GM18907 (cell line): ENCODE measurements around the gene KCNH2.
A peak's percentile ranks its signal among the peaks of the same experiment; 100 is the strongest.

Experiments used
- ATAC-seq: cut with Tn5 transposase; IDR thresholded peaks from one replicate; pipeline ENCODE4 v1.9.1; 2021; ENCODE audit warnings: mild to moderate bottlenecking, moderate library complexity; ENCODE audit not compliant: unreplicated experiment

The KCNH2 gene

DNA sequence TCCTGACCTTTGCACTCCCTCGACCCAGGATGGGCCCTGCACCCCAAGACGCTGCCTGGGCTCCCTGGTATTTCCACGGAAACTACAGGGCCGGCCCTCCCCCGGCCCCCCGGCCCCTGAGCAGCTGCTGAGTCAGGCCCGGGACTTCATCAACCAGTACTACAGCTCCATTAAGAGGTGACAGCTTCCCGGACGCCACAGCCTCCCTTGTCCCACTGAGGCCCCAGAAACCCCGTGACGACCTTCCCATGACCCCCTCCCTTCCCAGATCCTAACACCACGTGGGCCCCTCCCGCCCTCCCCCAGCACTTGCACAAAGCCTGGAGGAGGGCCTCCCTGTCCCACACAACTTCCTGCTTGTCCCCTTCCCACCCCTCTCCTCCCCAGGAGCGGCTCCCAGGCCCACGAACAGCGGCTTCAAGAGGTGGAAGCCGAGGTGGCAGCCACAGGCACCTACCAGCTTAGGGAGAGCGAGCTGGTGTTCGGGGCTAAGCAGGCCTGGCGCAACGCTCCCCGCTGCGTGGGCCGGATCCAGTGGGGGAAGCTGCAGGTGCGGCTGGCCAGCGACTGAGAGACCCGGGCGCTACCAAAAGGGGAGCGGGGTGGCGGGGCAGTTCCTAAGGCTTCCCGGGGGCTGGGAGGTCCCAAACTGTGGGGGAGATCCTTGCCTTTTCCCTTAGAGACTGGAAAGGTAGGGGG, 18.4 kb upstream of the KCNH2 start:
- ATAC-seq: no peak

DNA sequence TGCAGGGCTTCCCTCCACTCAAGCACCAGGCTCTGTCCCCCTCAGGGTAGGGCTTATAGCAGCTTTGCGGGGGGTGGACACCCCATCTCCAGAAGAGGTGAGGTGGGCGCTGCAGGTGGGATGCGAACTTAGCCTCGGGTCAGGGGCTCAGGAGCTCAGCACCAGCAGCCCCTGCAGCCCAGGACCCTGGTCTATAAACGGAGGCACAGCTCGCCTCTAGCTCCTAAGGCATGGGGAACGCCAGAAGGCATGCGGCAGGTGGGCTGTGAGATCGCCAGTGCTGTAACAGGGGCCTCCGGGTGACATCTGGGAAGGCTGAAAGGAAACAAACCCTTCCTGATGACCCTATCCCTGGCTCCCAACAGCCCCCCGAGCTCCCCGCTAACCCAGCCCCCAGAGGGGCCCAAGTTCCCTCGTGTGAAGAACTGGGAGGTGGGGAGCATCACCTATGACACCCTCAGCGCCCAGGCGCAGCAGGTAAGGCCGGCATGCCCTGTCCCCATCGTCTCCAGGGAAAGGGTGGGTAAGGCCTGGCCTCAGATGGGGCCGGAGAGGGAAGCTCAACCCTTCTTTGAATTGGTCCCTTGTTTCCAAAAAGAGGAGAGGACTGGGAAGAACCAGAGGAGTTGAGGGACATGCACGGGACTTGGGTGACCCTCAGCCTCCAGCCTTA, 16.9 kb upstream of the KCNH2 start:
- ATAC-seq: no peak

DNA sequence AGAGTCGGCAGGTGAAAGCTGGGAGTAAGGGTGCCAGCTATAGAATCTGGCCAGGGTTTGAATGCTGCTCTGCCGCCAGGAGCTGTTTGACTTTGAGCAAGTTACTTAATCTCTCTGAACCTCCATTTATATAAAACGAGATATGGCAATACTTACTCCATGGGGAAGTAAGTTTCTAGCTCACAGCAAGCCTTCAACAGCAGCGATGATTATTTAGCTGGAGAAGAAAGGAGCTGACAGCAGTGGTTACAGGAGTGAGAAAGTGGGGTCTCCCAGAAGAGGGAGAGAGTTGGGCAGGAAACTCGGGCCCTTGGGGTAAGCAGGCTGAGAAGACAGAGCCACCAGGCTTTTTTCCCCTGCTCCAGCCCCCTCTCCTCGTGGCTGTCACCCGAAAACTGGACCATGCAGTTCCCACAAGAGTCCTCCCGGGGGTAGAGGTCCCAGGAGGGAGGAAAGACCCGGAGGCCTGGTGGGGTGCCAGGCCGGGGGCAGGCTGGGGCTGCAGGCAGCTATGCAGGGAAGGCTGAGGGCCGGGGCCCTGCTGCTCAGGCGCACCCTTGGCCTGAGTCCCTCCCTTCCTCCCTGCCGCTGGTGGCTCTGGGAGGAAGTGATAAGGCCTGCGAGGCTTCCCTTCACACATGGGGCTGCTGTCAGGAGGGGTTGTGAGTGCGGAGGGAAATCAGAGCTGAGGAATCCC, 16.2 kb upstream of the KCNH2 start:
- no peak for ATAC-seq

DNA sequence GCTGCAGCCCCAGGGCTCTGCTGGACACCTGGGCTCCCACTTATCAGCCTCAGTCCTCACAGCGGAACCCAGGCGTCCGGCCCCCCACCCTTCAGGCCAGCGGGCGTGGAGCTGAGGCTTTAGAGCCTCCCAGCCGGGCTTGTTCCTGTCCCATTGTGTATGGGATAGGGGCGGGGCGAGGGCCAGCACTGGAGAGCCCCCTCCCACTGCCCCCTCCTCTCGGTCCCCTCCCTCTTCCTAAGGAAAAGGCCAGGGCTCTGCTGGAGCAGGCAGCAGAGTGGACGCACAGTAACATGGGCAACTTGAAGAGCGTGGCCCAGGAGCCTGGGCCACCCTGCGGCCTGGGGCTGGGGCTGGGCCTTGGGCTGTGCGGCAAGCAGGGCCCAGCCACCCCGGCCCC, 15.4 kb upstream of the KCNH2 start:
- ATAC-seq: no peak

DNA sequence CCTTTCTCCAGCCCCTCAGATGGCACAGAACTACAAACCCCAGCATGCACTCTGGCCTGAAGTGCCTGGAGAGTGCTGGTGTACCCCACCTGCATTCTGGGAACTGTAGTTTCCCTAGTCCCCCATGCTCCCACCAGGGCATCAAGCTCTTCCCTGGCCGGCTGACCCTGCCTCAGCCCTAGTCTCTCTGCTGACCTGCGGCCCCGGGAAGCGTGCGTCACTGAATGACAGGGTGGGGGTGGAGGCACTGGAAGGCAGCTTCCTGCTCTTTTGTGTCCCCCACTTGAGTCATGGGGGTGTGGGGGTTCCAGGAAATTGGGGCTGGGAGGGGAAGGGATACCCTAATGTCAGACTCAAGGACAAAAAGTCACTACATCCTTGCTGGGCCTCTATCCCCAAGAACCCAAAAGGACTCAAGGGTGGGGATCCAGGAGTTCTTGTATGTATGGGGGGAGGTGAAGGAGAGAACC, 14.7 kb upstream of the KCNH2 start:
- peak; percentile 68 for ATAC-seq

DNA sequence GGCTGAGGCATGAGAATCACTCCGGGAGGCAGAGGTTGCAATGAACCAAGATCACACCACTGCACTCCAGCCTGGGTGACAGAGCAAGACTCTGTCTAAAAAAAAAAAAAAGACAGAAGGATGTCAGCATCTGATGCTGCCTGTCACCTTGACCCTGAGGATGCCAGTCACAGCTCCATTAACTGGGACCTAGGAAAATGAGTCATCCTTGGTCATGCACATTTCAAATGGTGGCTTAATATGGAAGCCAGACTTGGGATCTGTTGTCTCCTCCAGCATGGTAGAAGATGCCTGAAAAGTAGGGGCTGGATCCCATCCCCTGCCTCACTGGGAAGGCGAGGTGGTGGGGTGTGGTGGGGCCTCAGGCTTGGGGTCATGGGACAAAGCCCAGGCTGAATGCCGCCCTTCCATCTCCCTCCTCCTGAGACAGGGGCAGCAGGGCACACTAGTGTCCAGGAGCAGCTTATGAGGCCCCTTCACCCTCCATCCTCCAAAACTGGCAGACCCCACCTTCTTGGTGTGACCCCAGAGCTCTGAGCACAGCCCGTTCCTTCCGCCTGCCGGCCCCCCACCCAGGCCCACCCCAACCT, 14.0 kb upstream of the KCNH2 start:
- ATAC-seq: no peak

DNA sequence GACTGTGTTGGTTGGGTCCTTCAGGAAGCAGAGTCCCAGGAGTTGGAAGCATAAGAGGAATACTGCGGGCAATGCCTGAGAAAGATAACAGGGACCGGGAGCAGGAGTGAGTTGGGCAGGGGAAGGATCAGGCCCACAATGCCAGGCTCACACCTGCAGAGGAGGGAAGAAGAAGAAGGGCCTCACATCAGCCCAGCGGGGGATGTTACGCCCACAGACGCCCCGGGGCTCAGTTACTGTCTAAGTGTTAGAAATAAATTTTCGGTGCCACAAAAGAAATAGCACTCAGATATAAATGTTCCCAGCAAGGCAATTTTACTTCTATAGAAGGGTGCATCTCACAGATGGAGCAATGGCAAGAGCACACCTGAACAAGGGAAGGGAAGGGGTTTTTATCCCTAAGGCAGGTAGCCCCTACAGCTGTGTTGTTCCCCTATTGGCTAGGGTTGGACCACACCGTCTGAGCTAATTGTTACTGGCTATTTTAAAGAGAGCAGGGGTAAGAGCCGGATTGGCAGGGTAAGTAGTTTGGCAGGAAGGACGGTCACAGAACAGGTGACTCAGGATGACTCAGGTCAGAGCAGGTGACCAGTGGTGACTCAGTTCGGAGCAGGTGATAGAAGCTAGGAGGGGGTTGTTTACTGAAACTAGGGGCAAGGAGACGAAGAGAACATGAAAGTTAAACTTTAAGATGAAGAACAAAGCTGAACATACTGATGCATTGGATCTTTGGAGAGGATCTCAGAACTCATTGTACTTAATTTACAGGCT, 12.5 kb upstream of the KCNH2 start, which contains the start of gene NOS3:
Gene NOS3 (plus strand): TSS at position 602 of the 771 bp plus-strand sequence. CDS start 2,787 bp downstream, outside the sequence.
- no peak for ATAC-seq

DNA sequence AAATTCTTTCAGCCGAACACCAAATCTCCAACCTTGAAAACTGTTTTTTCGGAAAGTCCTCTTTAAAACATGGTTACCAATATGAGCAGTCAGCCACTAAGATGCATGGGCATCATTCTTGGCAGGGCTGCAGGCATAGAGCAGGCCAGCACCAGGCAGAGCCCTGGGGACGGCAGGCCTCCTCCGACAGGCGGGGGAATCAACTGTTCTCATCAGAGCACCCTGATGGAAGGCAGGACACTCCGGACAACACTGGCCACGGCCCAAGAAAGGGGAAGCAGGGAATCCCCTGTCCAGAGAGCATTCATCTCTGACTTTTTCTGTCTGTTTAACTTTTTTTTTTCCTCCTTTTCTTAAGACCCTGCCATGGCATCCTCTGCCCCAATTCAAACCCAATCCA, 11.3 kb upstream of the KCNH2 start:
- ATAC-seq: no peak

DNA sequence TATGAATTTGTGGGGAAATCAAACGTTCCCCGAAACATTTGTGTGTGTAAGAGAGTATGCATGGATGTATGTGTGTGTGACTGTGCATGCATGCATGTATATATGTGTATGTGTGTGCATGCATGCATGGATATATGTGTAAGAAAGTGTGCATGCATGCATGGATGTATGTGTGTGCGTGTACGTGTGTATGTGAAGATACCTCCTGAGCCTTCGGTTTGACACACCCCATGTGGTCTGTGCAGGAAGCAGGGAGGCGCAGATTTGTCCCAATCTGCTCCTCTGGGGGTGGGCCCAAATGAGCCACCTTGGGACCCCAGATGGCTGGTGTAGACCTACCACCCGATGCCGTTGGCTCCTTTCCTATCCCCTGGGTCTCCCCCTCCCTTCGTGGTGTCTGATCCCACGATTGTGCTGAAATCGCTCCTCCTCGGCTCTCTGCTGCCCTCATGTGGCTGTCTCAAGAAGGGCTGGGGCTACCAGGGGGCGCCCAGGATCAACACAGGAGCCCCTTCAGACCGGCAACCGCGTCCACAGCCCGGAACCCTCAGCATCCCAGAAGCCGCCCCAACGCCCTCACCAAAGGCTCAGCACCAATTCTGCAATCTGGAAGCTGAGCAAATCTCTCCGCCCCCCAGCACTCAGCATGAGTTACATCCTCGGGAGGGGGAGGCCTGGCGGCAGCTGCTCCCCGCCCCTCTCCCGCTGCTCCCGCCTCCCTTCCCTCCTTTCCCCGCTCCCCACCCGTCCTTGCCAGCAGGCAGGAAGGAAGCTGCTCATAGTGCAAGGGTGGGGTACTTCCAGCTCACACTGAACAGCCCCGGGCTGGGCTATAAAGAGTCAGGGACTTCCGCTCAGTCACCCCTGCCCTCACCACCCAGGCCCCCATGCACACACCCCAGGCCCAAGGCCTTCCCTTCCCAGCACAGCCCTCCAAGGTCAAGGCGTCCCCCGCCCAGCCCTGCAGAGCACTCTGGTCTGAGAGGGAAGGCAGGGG, 10.4 kb upstream of the KCNH2 start:
- ATAC-seq: peak; percentile 59

DNA sequence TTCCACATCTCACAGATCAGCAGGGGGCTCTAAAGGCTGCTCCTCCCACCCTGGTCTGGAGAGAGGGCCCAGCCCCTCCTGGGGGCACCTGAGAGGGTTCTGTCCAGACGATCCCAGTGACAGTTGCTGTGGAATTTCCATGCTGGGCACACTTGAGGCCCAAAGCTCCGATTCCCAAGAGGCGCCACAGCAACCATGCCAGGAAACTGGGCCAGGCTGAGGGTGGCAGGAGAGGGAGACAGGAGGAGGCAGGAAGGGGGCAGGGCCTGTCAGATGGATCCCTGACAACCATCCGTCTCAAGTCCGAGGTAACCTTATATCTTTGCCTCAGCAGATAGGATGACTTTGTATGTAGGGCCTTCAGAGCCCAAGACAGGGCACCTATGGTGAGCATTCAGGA, 8.4 kb upstream of the KCNH2 start:
- no peak for ATAC-seq

DNA sequence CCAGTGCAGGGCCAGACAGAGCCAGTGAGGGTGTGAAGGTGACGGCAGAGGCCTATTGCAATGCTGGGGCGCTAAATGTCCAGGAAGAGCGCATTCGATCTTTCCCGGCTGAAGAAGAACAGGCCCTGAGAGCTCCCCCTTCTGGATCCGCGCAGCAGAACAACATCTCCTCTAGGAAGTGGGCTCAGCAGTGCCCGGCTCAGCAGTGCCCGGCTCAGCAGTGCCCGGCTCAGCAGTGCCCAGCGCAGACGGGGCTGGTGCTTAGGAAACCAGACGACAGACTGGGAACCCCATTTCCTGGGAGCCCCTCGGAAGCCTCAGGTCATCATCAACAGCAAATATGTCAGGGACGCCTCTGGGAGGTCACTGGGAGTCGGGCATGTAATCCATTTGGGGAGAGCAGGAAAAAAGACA, 8.0 kb upstream of the KCNH2 start:
- ATAC-seq: no peak

DNA sequence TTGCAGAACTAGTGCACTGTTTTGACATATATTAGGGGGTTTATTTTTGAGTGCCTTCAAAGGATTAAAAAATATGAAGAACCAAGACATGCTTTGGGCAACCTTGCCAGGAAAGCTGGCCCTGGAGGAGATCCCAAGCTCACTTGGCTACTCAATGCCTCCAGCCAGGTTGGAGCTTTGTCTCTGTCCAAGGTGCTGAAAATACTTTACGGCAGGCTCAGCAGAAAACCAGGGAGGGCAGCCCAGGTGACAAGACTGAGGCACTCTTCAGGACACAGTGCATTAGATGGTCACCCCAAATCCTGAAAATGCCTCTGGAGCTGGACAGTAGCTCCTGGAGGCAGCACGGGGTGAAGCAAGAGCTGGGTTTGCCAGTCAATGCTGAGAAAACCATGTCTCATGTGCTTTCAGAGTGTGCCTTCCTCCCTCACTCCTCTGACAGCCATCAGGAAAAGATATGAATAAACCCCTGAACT, 5.8 kb upstream of the KCNH2 start:
- no peak for ATAC-seq

DNA sequence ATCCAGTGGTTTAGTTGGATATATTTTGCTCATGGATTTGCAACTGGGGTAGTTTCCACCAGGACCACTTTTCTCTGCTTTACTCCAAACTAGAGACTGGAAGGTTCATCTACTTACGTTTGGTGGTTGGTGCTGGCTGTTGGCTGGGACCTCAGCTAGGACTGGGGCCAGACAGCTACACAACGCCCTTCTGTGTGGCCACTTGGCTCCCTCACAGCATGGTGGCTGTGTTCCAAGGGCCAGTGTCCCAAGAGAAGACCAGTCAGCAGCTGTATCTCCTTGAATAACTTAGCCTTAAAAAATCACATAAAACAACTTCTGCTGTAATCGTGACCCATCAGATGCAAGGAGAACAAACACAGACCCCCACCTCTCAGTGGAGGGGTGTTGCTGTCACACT, 4.2 kb upstream of the KCNH2 start:
- no peak for ATAC-seq

DNA sequence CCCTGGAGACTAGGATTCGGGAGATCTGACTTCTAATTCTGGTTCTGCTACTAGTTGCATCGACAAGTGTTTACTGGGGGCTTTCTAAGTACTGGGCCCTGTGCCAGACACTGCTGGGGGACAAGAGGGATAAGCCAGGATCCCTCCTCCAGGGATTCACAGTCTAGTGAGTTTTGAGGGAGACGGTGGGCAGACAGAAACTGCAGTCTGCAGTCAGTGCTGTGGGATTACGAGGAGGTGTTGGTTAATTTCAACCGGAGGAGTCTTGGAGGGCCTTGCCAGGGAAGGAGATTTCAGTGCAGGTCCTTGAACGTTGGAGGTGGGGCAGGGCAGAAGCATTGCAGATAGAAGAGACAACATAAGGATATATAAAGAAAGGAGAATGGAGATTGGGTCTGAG, 3.5 kb upstream of the KCNH2 start:
- ATAC-seq: no peak

DNA sequence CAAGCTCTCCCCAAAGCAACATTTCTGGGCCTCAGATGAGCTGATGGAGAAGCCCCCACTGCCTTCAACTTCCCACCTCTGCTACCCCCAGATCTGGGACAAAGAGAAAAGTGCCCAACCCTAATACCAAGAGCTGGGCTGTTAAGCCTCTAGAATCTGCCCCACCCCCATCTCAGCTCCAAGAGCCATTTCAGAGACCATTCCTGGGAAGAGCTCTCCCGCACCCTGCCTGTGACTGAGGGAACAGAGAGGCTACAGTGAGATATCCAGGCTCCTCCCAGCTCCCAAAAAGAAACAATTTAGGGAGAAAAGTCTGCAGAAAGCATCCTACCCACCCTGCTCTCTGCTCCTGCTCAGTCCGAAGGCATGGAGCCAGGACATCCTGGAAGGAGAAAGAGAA, 2.5 kb upstream of the KCNH2 start:
- ATAC-seq: no peak

DNA sequence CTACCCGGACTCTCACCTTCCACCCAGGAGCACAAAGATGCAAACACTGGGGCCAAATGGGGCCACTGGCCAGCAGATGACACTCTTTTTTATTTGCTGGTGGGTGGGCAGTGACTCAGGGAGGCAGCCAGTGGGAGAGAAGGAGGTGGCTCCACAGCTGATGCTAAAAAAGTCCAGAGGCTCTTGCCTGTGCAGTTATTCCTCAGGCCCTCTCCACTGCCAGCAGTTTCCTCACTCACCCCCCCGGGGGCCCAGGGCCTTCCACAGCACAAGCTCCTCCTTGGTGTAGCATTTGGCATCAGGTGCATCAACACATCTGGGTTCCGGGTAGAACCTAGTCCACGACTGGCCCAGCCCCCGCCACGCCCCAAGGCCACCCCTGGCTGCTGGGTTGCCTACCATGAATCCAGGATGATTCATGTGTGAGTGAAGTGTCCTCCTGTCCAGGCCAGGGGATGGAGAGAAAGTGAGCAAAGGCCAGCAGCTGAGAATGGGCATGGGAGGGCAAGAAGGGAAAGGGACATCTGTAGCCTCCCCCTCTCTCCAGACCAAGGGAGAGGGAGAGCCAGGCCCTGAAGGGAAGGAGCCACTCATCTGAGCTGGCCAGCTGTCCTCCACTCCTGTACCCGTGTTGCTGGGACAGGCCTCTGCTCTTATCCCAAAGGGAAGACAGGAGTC, 1.7 kb upstream of the KCNH2 start:
- ATAC-seq: no peak

DNA sequence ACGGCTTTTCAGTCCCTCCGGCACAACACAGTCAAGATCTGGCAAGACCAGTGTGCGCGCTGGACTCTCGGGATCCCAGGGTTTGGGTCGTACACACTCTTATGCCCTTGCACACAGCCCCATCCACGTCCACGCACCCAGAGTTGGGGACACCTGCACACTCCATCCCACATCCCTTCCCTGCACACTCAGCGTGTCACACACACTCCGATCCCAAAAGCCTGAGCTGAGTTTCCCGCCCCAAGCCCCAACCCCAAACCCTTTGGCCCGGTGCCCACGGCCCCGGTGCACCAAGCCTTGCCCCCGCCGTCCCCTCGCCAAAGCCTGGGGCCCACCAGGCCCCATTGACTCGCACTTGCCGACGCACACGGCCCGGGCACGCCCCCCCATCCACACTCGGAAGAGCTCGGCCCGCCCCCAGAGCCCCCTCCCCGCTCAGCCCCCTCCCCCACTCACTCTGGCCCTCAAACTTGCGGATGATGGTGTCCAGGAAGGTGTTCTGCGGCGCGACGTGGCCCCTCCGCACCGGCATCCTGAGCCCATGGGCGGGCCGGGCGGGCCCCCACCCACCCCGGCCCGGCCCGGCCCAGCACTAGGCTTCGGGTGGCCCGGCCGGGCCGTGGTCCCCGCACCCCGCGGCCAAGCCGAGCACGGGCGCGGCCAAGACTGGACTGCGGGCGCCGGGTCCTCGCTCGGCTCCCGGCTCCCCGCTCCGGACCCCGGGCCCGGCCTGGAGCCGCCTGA, 567 bp downstream of the KCNH2 start:
- no peak for ATAC-seq
